Activated CD8-positive, alpha-beta memory T cell treated with anti-CD3 and anti-CD28 coated beads, Interleukin-2, amount 10 ng/mL, durations not matched to agents 7 days and 5 days (primary cell): ENCODE measurements around the gene SLC9A1. TPM values are rescaled to one million over a fixed set of nuclear protein-coding genes. Genes with fewer than 3 reads are reported as not detected.
"Not testable (repeated sequence)": the region's sequence is repeated elsewhere in the genome, so short reads cannot be mapped to it uniquely, and the experiment has no call there.

ENCODE experiments used
- ATAC-seq: fragments of 150-1000 bp; cut with Tn5 transposase; one replicate; pipeline ENCODE4 v1.10.0; 2021; ENCODE audit warnings: moderate library complexity
- CTCF ChIA-PET: fragments of 350-600 bp; sonication (Branson Sonifier 250); formaldehyde crosslinking; loops from one replicate; lab custom pipeline; 2021; ENCODE audit warnings: antibody characterized with exemption; lab: Charles Lee
- DNase-seq: peaks from one replicate; pipeline ENCODE4 v3.0.0-alpha.2; 2020
- H3K27ac Mint-ChIP-seq: one replicate; pipeline ENCODE4 v1.8.0; 2021; ENCODE audit warnings: mild to moderate bottlenecking, mixed read lengths
- H3K27me3 Mint-ChIP-seq: one replicate; pipeline ENCODE4 v1.8.0; 2021; ENCODE audit warnings: mixed read lengths
- H3K36me3 Mint-ChIP-seq: one replicate; pipeline ENCODE4 v1.8.0; 2021; ENCODE audit warnings: mild to moderate bottlenecking, mixed read lengths
- H3K4me1 Mint-ChIP-seq: one replicate; pipeline ENCODE4 v1.8.0; 2021; ENCODE audit warnings: mixed read lengths
- H3K4me3 Mint-ChIP-seq: one replicate; pipeline ENCODE4 v1.8.0; 2021; ENCODE audit warnings: mild to moderate bottlenecking, moderate library complexity, mixed read lengths
- H3K9me3 Mint-ChIP-seq: one replicate; pipeline ENCODE4 v1.8.0; 2022; ENCODE audit warnings: low read depth, mixed read lengths
- total RNA-seq, 2 experiments: library from RNA; stranded (reverse); gene quantifications; one replicate each; pipeline ENCODE4 v1.2.3, GENCODE V29; 2021

SLC9A1 gene
- total RNA-seq: 10 to 100 TPM; 25.8 to 26.3 TPM

- H3K4me1 Mint-ChIP-seq: peaks cover 38% of the 10 kb centered on the region
- H3K27me3 Mint-ChIP-seq: no peaks in the 10 kb centered on the region
- H3K9me3 Mint-ChIP-seq: no peaks in the 10 kb centered on the region
- CTCF ChIA-PET: interaction anchor here (0.6 to 9.4 kb wide), 22 partner anchors 8 to 1485 kb away, joined by 3 to 60 read pairs (median 4); partner anchors contain the start of genes AHDC1 and IFI6
- DNase-seq: peak; percentile 94
- peak within 1 kb of the TSS; percentile 91 for H3K27ac Mint-ChIP-seq
- peak within 1 kb of the TSS; percentile 91 for H3K4me3 Mint-ChIP-seq
- H3K36me3 Mint-ChIP-seq: no peaks in the 10 kb centered on the region
- peak; percentile 89 for ATAC-seq
Observed at GRCh38 chr1:27154991-27155781, at the start of gene SLC9A1. Gene SLC9A1 (minus strand): TSS chr1:27155125. CDS start chr1:27154334, 791 bp downstream.

DNA sequence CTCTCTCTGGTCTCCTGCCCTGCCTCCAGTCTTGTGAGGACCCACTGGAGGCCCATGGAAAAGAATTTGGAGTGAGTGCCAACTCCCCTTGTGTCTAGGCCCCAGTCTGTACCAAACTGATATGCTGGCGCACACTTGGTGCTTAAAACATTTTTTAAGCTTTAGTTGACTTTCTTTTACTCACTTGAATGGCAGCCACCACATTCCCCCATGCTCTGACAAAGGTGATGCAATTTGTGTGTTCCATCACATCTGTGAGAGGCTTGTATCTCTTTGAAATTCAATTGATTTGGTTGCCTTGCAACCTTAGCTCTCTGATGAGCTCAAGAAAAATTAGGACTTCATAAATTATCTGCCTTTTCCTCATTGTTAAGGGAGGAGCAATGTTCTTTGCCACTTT, 49.0 kb upstream of the SLC9A1 start:
- H3K4me1 Mint-ChIP-seq: no peaks in the 10 kb centered on the region
- no peak overlapping the region for H3K4me3 Mint-ChIP-seq
- no peak for ATAC-seq
- CTCF ChIA-PET: interaction anchor here (0.7 to 0.8 kb wide), 2 partner anchors 209 to 504 kb away, joined by 3 read pairs; no protein-coding TSS in a partner anchor
- H3K27ac Mint-ChIP-seq: no peak overlapping the region
- H3K9me3 Mint-ChIP-seq: no peaks in the 10 kb centered on the region
- H3K36me3 Mint-ChIP-seq: no peaks in the 10 kb centered on the region
- DNase-seq: no peak
- H3K27me3 Mint-ChIP-seq: peaks cover 3% of the 10 kb centered on the region

- Mint-ChIP-seq H3K27ac (no peak overlapping the region), H3K36me3 (no peaks in the 10 kb centered on the region), H3K4me3 (no peak overlapping the region), H3K9me3 (no peaks in the 10 kb centered on the region), H3K27me3 (peaks cover 3% of the 10 kb centered on the region), H3K4me1 (peaks cover 6% of the 10 kb centered on the region)
- DNase-seq (no peak), ATAC-seq (no peak)
- CTCF ChIA-PET: interaction anchor here (1.3 to 2.5 kb wide), 3 partner anchors 89 to 155 kb away, joined by 3 to 7 read pairs (median 4); no protein-coding TSS in a partner anchor
Observed at GRCh38 chr1:27201295-27201694, 46.4 kb upstream of the SLC9A1 start.

- Mint-ChIP-seq H3K27ac (no peak overlapping the region), H3K36me3 (no peaks in the 10 kb centered on the region), H3K4me3 (no peak overlapping the region), H3K4me1 (peaks cover 5% of the 10 kb centered on the region), H3K9me3 (no peaks in the 10 kb centered on the region), H3K27me3 (peaks cover 2% of the 10 kb centered on the region)
- DNase-seq (no peak), ATAC-seq (no peak)
- CTCF ChIA-PET: no interaction called here
Observed at GRCh38 chr1:27193194-27193593, 38.3 kb upstream of the SLC9A1 start.

DNA sequence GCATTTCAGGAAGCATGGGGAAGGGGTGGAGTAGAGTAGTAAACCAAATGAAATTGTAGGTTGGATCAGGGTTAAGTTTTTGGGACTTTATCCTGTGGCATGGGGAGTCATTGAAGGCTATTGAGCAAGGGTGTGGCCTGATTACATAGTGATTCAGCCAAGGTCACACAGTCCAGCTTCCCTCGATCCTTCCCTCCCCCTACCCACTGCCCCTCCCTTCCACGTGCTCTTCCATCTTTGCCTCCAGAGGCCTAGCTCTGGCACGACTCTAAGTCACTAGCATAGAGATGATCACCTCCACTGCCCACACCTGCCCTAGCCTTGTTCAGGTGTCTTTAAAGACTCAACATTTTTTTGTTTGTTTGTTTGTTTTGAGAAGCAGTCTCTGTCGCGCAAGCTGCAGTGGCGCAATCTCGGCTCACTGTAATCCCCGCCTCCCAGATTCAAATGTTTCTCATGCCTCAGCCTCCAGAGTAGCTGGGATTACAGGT, 37.2 kb upstream of the SLC9A1 start:
- Mint-ChIP-seq H3K36me3 (no peaks in the 10 kb centered on the region), H3K27ac (no peak overlapping the region), H3K4me3 (no peak overlapping the region), H3K27me3 (peaks cover 2% of the 10 kb centered on the region), H3K9me3 (no peaks in the 10 kb centered on the region), H3K4me1 (no peaks in the 10 kb centered on the region)
- ATAC-seq (no peak), DNase-seq (no peak)
- CTCF ChIA-PET: no interaction called here

DNA sequence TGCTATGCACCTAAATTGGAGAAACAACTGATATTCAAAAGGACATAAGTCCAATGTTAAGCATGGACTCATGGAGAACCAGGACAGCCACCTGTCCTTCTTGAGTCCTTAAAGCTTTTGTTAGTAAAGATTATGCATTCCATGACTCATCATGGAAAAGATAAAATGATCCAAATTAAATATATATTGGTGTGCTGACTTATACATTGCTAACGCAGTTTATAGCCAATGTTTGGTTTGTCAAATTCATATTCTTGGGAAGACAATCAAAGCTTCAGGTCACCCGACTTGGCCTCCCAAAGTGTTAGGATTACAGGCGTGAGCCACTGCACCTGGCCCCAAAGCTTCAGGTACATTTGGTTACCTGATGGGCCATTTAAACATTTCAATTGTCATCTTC, 29.7 kb upstream of the SLC9A1 start:
- not testable (repeated sequence) for H3K4me3 Mint-ChIP-seq, H3K4me1 Mint-ChIP-seq, ATAC-seq, H3K27me3 Mint-ChIP-seq, H3K9me3 Mint-ChIP-seq, H3K27ac Mint-ChIP-seq, DNase-seq, H3K36me3 Mint-ChIP-seq
- CTCF ChIA-PET: interaction anchor here (0.8 kb wide), 1 partner anchor 15 kb away, joined by 3 read pairs; no protein-coding TSS in a partner anchor

DNA sequence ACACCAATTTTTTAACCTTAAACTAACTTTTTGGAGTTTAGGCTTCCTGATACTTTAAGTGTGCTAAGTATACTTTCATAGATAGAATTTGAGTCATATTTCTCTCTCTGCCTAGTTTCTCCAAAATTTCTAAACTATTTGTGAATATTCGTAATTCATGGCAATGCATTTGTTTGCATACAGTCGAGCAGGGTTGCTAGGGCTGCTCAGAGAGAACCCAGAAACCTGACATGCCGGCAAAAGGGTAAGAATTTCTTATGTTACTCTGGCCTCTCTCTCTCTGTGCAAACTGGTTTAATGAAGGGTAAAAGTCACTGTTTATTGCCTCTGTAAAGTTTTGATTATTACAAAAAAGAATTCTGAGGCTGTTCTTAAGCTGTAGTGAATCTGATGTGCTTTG, 25.1 kb upstream of the SLC9A1 start:
- Mint-ChIP-seq H3K27me3 (no peaks in the 10 kb centered on the region), H3K27ac (no peak overlapping the region), H3K4me1 (no peaks in the 10 kb centered on the region), H3K36me3 (peaks cover 4% of the 10 kb centered on the region), H3K9me3 (peaks cover 6% of the 10 kb centered on the region), H3K4me3 (no peak overlapping the region)
- ATAC-seq: no peak
- CTCF ChIA-PET: interaction anchor here (0.5 kb wide), 1 partner anchor 17 kb away, joined by 3 read pairs; no protein-coding TSS in a partner anchor
- DNase-seq: no peak

DNA sequence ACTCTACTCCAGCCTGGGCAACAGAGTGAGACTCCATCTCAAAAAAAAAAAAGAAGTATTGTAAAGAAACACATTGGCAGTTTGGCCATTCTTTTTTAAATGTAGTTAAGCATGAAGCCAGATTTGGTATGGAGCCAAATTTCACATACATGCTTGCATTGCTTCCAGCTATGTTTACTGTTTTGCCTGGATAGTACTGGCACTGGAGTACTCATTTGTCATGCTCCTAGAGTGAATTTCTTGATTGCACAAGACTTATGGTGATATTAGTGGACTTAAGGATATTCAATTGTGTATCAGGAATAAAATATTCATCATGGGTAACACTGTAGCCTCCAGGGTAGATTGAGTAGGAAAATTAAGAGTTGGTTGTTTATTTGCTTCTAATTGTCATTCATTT, 24.5 kb upstream of the SLC9A1 start:
- Mint-ChIP-seq H3K36me3 (peaks cover 4% of the 10 kb centered on the region), H3K27me3 (no peaks in the 10 kb centered on the region), H3K9me3 (peaks cover 6% of the 10 kb centered on the region), H3K4me1 (no peaks in the 10 kb centered on the region), H3K27ac (no peak overlapping the region), H3K4me3 (no peak overlapping the region)
- DNase-seq (no peak), ATAC-seq (no peak)
- CTCF ChIA-PET: interaction anchor here (0.5 kb wide), 1 partner anchor 189 kb away, joined by 3 read pairs; no protein-coding TSS in a partner anchor

GRCh38 chr1:27176954-27177353, 22.0 kb upstream of the SLC9A1 start:
- ATAC-seq (no peak), DNase-seq (no peak)
- H3K27ac Mint-ChIP-seq: no peak overlapping the region
- no peaks in the 10 kb centered on the region for H3K9me3 Mint-ChIP-seq
- no peak overlapping the region for H3K4me3 Mint-ChIP-seq
- CTCF ChIA-PET: interaction anchor here (1.4 kb wide), 1 partner anchor 156 kb away, joined by 3 read pairs; no protein-coding TSS in a partner anchor
- H3K4me1 Mint-ChIP-seq: no peaks in the 10 kb centered on the region
- H3K27me3 Mint-ChIP-seq: no peaks in the 10 kb centered on the region
- no peaks in the 10 kb centered on the region for H3K36me3 Mint-ChIP-seq

DNA sequence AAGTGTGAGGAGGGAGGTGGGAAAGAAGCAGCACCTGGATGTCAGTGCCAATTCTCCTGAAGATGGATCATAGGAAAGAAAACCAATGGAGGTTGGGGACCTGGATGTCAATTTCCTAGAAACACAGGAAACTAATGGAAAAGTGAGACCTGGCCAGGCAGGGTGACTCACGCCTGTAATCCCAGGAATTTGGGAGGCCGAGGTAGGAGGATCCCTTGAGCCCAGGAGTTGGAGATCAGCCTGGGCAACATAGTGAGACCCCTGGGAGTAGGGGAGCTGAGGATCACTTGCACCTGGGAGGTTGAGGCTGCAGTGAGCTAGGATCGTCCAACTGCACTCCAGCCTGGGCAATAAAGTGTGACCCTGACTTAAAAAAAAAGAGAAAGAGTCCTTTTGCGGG, 21.4 kb upstream of the SLC9A1 start:
- no peaks in the 10 kb centered on the region for H3K9me3 Mint-ChIP-seq
- DNase-seq (no peak), ATAC-seq (no peak)
- H3K27ac Mint-ChIP-seq: no peak overlapping the region
- no peaks in the 10 kb centered on the region for H3K27me3 Mint-ChIP-seq
- no peak overlapping the region for H3K4me3 Mint-ChIP-seq
- H3K4me1 Mint-ChIP-seq: no peaks in the 10 kb centered on the region
- H3K36me3 Mint-ChIP-seq: no peaks in the 10 kb centered on the region
- CTCF ChIA-PET: no interaction called here

GRCh38 chr1:27172992-27173391, 18.1 kb upstream of the SLC9A1 start:
- ATAC-seq, H3K9me3 Mint-ChIP-seq, DNase-seq, H3K27ac Mint-ChIP-seq, H3K27me3 Mint-ChIP-seq, H3K4me1 Mint-ChIP-seq, H3K36me3 Mint-ChIP-seq, H3K4me3 Mint-ChIP-seq: not testable (repeated sequence)
- CTCF ChIA-PET: interaction anchor here (1.3 kb wide), 1 partner anchor 16 kb away, joined by 3 read pairs; no protein-coding TSS in a partner anchor

- H3K27ac Mint-ChIP-seq: no peak overlapping the region
Observed at GRCh38 chr1:27166929-27167328, 12.0 kb upstream of the SLC9A1 start.

GRCh38 chr1:27166351-27166802, 11.5 kb upstream of the SLC9A1 start:
- Mint-ChIP-seq H3K4me3 (no peak overlapping the region), H3K27ac (no peak overlapping the region), H3K4me1 (peaks cover 3% of the 10 kb centered on the region), H3K27me3 (no peaks in the 10 kb centered on the region), H3K36me3 (no peaks in the 10 kb centered on the region), H3K9me3 (no peaks in the 10 kb centered on the region)
- DNase-seq (no peak), ATAC-seq (no peak)
- CTCF ChIA-PET: interaction anchor here (1.1 kb wide), 1 partner anchor 12 kb away, joined by 4 read pairs; the partner anchor contains the start of gene SLC9A1

More at GRCh38 chr1:27166929-27167328, 12.0 kb upstream of the SLC9A1 start:
- no peaks in the 10 kb centered on the region for H3K4me1 Mint-ChIP-seq
- no peaks in the 10 kb centered on the region for H3K9me3 Mint-ChIP-seq
- CTCF ChIA-PET: interaction anchor here (0.6 to 1.0 kb wide), 2 partner anchors 123 to 129 kb away, joined by 3 read pairs; no protein-coding TSS in a partner anchor
- H3K4me3 Mint-ChIP-seq: no peak overlapping the region
- no peaks in the 10 kb centered on the region for H3K27me3 Mint-ChIP-seq
- ATAC-seq: no peak
- H3K36me3 Mint-ChIP-seq: no peaks in the 10 kb centered on the region
- DNase-seq: no peak
